Mucosa of descending colon (tissue), 3 donors: ENCODE data around the gene KNG1. TPM values are rescaled to one million over a fixed set of nuclear protein-coding genes. Genes with fewer than 3 reads are reported as not detected.

Experiments
- ATAC-seq: fragments of 200-7000 bp; cut with Tn5 transposase; one replicate; pipeline ENCODE4 v1.9.1; 2020; ENCODE audit warnings: mild to moderate bottlenecking, moderate library complexity
- DNase-seq, 3 donors: peaks; one replicate each; pipeline ENCODE4 v3.0.0-alpha.2; 2020
- H3K36me3 ChIP-seq: fragments of 200-600 bp; one replicate; pipeline ENCODE4 v1.8.0; 2021; ENCODE audit warnings: low read depth, mild to moderate bottlenecking
- H3K4me1 ChIP-seq: fragments of 200-600 bp; one replicate; pipeline ENCODE4 v1.8.0; 2021; ENCODE audit warnings: low read depth, mild to moderate bottlenecking
- H3K4me3 ChIP-seq: fragments of 200-600 bp; one replicate; pipeline ENCODE4 v1.8.0; 2021; ENCODE audit warnings: mild to moderate bottlenecking
- H3K9me3 ChIP-seq: fragments of 200-600 bp; one replicate; pipeline ENCODE4 v1.8.0; 2021; ENCODE audit warnings: mild to moderate bottlenecking
- CTCF ChIP-seq: fragments of 200-600 bp; IDR thresholded peaks from one replicate; pipeline ENCODE4 v1.8.0; 2022; ENCODE audit warnings: antibody characterized with exemption, mild to moderate bottlenecking
- intact Hi-C, 2 donors: fragments of 100-400 bp; cut with DNase I in 1 of 2; cut with micrococcal nuclease in 1 of 2; formaldehyde crosslinking; loops; one replicate each; pipeline versions ENCODE4 v1.11.0 to v1.11.1; 2022; cut with DNase I, micrococcal nuclease
- total RNA-seq, 3 donors: library from RNA; stranded (reverse); fragmentation: NEBNext Ultra II Directional in 2 of 3; extraction: Animal tissue kit (Norgen Biotek cat#: 25700) in 2 of 3; gene quantifications; one replicate each; pipeline versions ENCODE4 v1.2.1 to v1.2.4, GENCODE V29; 2021 to 2023
- donor health status: DM: no; HTN: no; CAD: no; lungs with moderate emphysema.
- donor health status: DM: no; HTN: no; CAD: no.
- donor health status: DM: no; HTN: yes; CAD: no.

The KNG1 gene
- total RNA-seq, 3 donors from 2014 or later = 0.12 to 3.2 (median 0.44) TPM

- DNase-seq (no peak), ATAC-seq (no peak)
- Histone ChIP-seq H3K4me1 (no peaks in the 10 kb centered on the region), H3K9me3 (no peaks in the 10 kb centered on the region), H3K4me3 (no peak overlapping the region), H3K36me3 (no peaks in the 10 kb centered on the region)
- intact Hi-C loops = no loop called here
- TF ChIP-seq CTCF = no peak
These were observed 25.5 kb upstream of the KNG1 start for GRCh38 chr3:186691676-186692075.

GRCh38 chr3:186693843-186694242 lies 23.3 kb upstream of the KNG1 start:
- intact Hi-C loops = no loop called here
- no peak overlapping the region for H3K4me3 ChIP-seq
- no peak for ATAC-seq
- DNase-seq = no peak
- no peaks in the 10 kb centered on the region for H3K4me1 ChIP-seq
- no peak for TF ChIP-seq CTCF
- no peaks in the 10 kb centered on the region for H3K36me3 ChIP-seq
- no peaks in the 10 kb centered on the region for H3K9me3 ChIP-seq

GRCh38 chr3:186694288-186695032 lies 22.7 kb upstream of the KNG1 start:
- intact Hi-C loops = no loop called here

GRCh38 chr3:186696522-186696921 lies 20.6 kb upstream of the KNG1 start:
- no peak for ATAC-seq
- intact Hi-C loops = no loop called here
- Histone ChIP-seq H3K4me3 (no peak overlapping the region), H3K4me1 (no peaks in the 10 kb centered on the region), H3K9me3 (no peaks in the 10 kb centered on the region), H3K36me3 (no peaks in the 10 kb centered on the region)
- no peak for DNase-seq
- no peak for TF ChIP-seq CTCF

More at GRCh38 chr3:186694288-186695032, 22.7 kb upstream of the KNG1 start:
- H3K36me3 ChIP-seq = no peaks in the 10 kb centered on the region
- no peak overlapping the region for H3K4me3 ChIP-seq
- no peak for TF ChIP-seq CTCF
- ATAC-seq (no peak), DNase-seq (no peak)
- no peaks in the 10 kb centered on the region for H3K4me1 ChIP-seq
- no peaks in the 10 kb centered on the region for H3K9me3 ChIP-seq

GRCh38 chr3:186697510-186697909 lies 19.6 kb upstream of the KNG1 start:
- DNase-seq = no peak
- no peaks in the 10 kb centered on the region for H3K36me3 ChIP-seq
- intact Hi-C loops = no loop called here
- H3K9me3 ChIP-seq = no peaks in the 10 kb centered on the region
- no peak overlapping the region for H3K4me3 ChIP-seq
- no peaks in the 10 kb centered on the region for H3K4me1 ChIP-seq
- no peak for TF ChIP-seq CTCF
- no peak for ATAC-seq
